DOHH2 (cell line): ENCODE measurements around the gene CARMIL1.

ENCODE experiments used
- H3F3A ChIP-seq: fragments of 200-600 bp; sonication (generic), shearing (Covaris generic); 2 replicates; pipeline ENCODE4 v1.6.0; 2016; ENCODE audit warnings: antibody characterized with exemption, mild to moderate bottlenecking; ENCODE audit not compliant: control insufficient read depth, insufficient read depth
- H3K27ac ChIP-seq: fragments of 200-600 bp; sonication (generic); 2 replicates; pipeline ENCODE4 v1.5.1; 2014; ENCODE audit warnings: low read depth, mild to moderate bottlenecking, low read length, moderate library complexity
- H3K27me3 ChIP-seq: fragments of 200-600 bp; sonication (generic); 2 replicates; pipeline ENCODE4 v1.6.1; 2014; ENCODE audit warnings: mild to moderate bottlenecking, low read length, mixed read lengths; ENCODE audit not compliant: control insufficient read depth
- H3K36me3 ChIP-seq: fragments of 200-600 bp; sonication (generic); 2 replicates; pipeline ENCODE4 v1.6.1; 2014; ENCODE audit warnings: mild to moderate bottlenecking, low read length, moderate library complexity, mixed read lengths; ENCODE audit not compliant: control insufficient read depth
- H3K4me1 ChIP-seq: fragments of 200-600 bp; sonication (generic); 2 replicates; pipeline ENCODE4 v1.6.1; 2014; ENCODE audit warnings: mild to moderate bottlenecking, low read length, mixed read lengths; ENCODE audit not compliant: control insufficient read depth
- H3K4me2 ChIP-seq: fragments of 200-600 bp; sonication (generic); 2 replicates; pipeline ENCODE4 v1.6.0; 2014; ENCODE audit warnings: mild to moderate bottlenecking, low read length, moderate library complexity
- H3K4me3 ChIP-seq: fragments of 200-600 bp; sonication (generic); 2 replicates; pipeline ENCODE4 v1.5.1; 2014; ENCODE audit warnings: mild to moderate bottlenecking, low read length, mixed read lengths
- H3K79me2 ChIP-seq: fragments of 200-600 bp; sonication (generic); 2 replicates; pipeline ENCODE4 v1.6.1; 2014; ENCODE audit warnings: mild to moderate bottlenecking, low read length, mixed read lengths; ENCODE audit not compliant: control insufficient read depth
- H3K9me2 ChIP-seq: fragments of 200-600 bp; sonication (generic); replicated peaks from 2 replicates; pipeline ENCODE4 v1.6.1; 2014; ENCODE audit warnings: mild to moderate bottlenecking, low read length, mixed read lengths; ENCODE audit not compliant: control insufficient read depth
- H3K9me3 ChIP-seq: fragments of 200-600 bp; sonication (generic); 2 replicates; pipeline ENCODE4 v1.6.1; 2014; ENCODE audit warnings: antibody characterized with exemption, low read length, mixed read lengths; ENCODE audit not compliant: control insufficient read depth, insufficient read depth
- H4K20me1 ChIP-seq: fragments of 200-600 bp; sonication (generic); 2 replicates; pipeline ENCODE4 v1.6.0; 2014; ENCODE audit warnings: low read depth, mild to moderate bottlenecking, antibody characterized with exemption, low read length, moderate library complexity; ENCODE audit not compliant: control insufficient read depth, insufficient read depth
- CTCF ChIP-seq: fragments of 200-600 bp; sonication (generic); IDR thresholded peaks from one replicate; pipeline ENCODE4 v1.5.1; 2014; ENCODE audit warnings: antibody characterized with exemption, mild to moderate bottlenecking, low read depth, low read length; ENCODE audit not compliant: poor library complexity, severe bottlenecking
- EZH2phosphoT487 ChIP-seq: fragments of 200-600 bp; sonication (generic); IDR thresholded peaks from 2 replicates; pipeline ENCODE4 v1.6.1; 2017; ENCODE audit warnings: borderline replicate concordance, mild to moderate bottlenecking, antibody characterized with exemption, low read length, moderate library complexity, mixed read lengths

Gene CARMIL1

GRCh38 chr6:25627001-25627400 is 347.8 kb downstream of the CARMIL1 start:
- Histone ChIP-seq H3F3A (no peaks in the 10 kb centered on the region), H3K9me3 (no peaks in the 10 kb centered on the region), H3K79me2 (no peaks in the 10 kb centered on the region), H3K27ac (no peak overlapping the region), H4K20me1 (no peaks in the 10 kb centered on the region), H3K4me2 (no peak overlapping the region), H3K4me3 (no peak overlapping the region), H3K4me1 (no peaks in the 10 kb centered on the region), H3K9me2 (no peaks in the 10 kb centered on the region), H3K36me3 (no peaks in the 10 kb centered on the region), H3K27me3 (peaks cover 5% of the 10 kb centered on the region; the same call in 1 of the 2 replicates)
- no peak for TF ChIP-seq EZH2phosphoT487
- no peak for TF ChIP-seq CTCF

- no peaks in the 10 kb centered on the region for H4K20me1 ChIP-seq
- no peaks in the 10 kb centered on the region for H3K36me3 ChIP-seq
- H3K9me3 ChIP-seq = no peaks in the 10 kb centered on the region
- H3K27ac ChIP-seq = no peak overlapping the region
- no peaks in the 10 kb centered on the region for H3K79me2 ChIP-seq
- H3K4me3 ChIP-seq = no peak overlapping the region
- TF ChIP-seq EZH2phosphoT487 (no peak), CTCF (no peak)
- H3F3A ChIP-seq = no peaks in the 10 kb centered on the region
- H3K4me2 ChIP-seq = no peak overlapping the region
- no peaks in the 10 kb centered on the region for H3K4me1 ChIP-seq
- H3K27me3 ChIP-seq = peaks cover 5% of the 10 kb centered on the region; the same call in 1 of the 2 replicates
- H3K9me2 ChIP-seq = no peaks in the 10 kb centered on the region
Observed at GRCh38 chr6:25628471-25629197, 349.5 kb downstream of the CARMIL1 start.

- H3K9me3 ChIP-seq = no peaks in the 10 kb centered on the region
- H4K20me1 ChIP-seq = no peaks in the 10 kb centered on the region
- H3K4me2 ChIP-seq = no peak overlapping the region
- H3K4me1 ChIP-seq = no peaks in the 10 kb centered on the region
- TF ChIP-seq EZH2phosphoT487 = no peak
- TF ChIP-seq CTCF = no peak
- H3K27ac ChIP-seq = no peak overlapping the region
- H3K4me3 ChIP-seq = no peak overlapping the region
- H3K27me3 ChIP-seq = peaks cover 7% of the 10 kb centered on the region; the same call in 1 of the 2 replicates
- H3K36me3 ChIP-seq = no peaks in the 10 kb centered on the region
- H3F3A ChIP-seq = no peaks in the 10 kb centered on the region
- H3K79me2 ChIP-seq = no peaks in the 10 kb centered on the region
- H3K9me2 ChIP-seq = no peaks in the 10 kb centered on the region
Observed at GRCh38 chr6:25629198-25629576, 350.0 kb downstream of the CARMIL1 start.
